Muscle of arm (tissue), 12 donors: Measurements from ENCODE around the gene KRTAP5-5. TPM values are rescaled to one million over a fixed set of nuclear protein-coding genes. Genes with fewer than 3 reads are reported as not detected.
A peak's percentile ranks its signal among the peaks of the same experiment; 100 is the strongest.
"Not testable (repeated sequence)": the region's sequence is repeated elsewhere in the genome, so short reads cannot be mapped to it uniquely, and the experiment has no call there.

Source experiments
- DNase-seq: peaks from one replicate; pipeline ENCODE4 v3.0.0-alpha.2; 2013
- polyA plus RNA-seq, 12 donors: library from polyadenylated mRNA; unstranded; fragments of 120-200 nt; gene quantifications; one replicate each; pipeline ENCODE4 v1.2.1, GENCODE V29; 2013; ENCODE audit not compliant: insufficient read length in 12 of 12

The KRTAP5-5 gene
- polyA plus RNA-seq, 12 donors, result not detected

DNA sequence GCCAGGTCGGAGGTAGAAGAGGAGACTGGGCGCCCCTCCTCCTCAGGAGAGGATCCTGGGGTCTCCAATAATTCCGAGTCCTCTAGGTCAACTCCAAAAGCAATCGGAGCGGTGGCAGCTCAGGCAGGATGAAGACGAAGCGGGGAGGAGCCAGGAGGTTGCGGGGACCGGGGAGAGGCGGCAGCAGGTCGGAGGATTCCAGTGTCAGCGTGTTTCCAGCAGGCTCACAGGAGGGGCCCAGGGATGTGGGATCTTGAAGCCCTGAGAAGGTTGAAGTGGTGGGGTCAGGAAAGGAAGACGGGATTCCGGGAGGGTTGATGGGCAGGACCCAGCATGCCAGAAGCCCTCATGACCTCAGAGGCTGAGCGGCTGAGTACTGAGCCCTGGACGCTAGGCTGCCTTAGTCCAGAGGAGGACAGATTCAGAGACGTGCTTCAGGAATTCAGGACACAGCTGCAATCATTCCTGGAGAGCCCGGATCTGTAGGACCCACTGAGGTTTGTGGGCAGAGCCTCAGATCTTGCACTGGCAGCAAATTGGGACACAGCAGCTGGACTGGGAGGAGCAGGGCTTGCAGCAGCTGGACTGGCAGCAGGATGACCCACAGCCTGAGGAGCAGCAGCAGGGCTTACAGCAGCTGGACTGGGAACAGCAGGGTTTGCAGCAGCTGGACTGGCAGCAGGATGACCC lies 22.3 kb upstream of the KRTAP5-5 start:
- not testable (repeated sequence) for DNase-seq

DNA sequence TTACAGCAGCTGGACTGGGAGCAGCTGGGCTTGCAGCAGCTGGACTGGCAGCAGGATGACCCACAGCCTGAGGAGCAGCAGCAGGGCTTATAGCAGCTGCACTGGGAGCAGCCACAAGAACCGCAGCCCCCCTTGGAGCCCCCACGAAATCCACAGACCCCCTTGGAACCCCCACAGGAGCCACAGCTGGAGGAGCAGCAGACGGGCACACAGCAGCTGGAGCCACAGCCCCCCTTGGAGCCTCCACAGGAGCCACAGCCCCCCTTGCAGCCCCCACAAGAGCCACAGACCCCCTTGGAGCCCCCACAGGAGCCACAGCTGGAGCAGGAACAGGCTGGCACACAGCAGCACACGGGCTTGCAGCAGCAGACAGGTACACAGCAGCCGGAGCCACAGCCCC lies 21.7 kb upstream of the KRTAP5-5 start:
- not testable (repeated sequence) for DNase-seq

DNA sequence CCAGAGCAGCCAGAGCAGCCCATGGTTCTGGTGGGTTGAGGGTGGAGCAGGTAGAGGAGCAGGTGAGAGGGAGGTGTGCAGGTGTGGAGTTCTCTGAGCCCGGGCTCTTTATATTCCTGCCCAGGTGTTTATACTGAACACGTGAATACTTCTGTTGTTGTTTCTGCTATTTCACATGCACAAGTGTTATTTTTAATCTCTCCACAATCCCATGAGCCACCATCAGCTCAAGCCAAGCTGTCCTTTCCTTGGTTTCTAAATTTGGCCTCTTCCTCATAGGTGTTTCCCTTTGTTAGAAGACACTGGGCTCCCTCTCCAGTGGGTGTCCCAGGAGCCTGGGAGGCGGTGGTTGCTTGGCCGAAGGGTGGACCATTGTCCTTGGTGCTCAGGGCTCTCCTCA lies 21.2 kb upstream of the KRTAP5-5 start, which contains the start of gene KRTAP5-3:
KRTAP5-3 (minus strand) TSS at position 101 of the 400 bp plus-strand sequence; CDS start at position 23, 78 bp downstream.
- DNase-seq, result no peak

DNA sequence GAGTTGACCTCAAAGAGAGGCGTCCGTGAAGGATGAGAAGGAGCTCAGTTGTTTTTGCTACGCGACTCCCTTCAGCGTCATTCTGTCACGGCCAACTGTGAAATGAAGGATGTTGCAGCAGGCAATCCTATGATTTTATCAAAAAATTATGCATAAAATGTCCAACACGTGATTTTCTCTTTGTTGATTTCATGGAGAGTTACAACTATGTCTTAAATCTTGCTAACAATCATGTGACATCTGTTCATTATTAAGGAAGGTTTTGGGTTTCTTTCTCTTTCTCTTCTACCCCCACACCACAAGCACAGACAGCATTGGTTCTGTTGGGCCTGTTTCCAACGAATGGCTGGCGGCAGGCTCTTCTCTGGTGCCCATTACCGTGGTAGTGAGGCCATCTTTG lies 11.3 kb upstream of the KRTAP5-5 start:
- DNase-seq, result no peak

DNA sequence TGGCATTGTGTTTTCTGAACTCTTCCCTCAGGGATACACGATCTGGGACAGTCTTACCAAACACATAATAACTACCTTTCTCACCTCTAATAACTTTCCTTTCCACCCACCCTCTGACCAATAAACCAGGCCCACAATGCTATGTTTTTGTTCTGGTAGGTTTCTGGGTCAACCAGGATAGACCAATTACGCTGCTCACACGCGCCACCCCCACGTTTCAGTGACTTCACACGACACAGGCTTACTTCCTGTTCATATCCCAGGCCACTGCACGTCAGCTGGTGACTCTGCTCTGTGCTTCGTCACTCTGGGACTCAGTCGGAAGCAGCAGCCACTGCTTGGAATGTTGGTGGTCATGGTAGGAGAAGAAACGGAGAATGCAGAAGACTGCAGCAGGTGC lies 10.1 kb upstream of the KRTAP5-5 start:
- no peak for DNase-seq

DNA sequence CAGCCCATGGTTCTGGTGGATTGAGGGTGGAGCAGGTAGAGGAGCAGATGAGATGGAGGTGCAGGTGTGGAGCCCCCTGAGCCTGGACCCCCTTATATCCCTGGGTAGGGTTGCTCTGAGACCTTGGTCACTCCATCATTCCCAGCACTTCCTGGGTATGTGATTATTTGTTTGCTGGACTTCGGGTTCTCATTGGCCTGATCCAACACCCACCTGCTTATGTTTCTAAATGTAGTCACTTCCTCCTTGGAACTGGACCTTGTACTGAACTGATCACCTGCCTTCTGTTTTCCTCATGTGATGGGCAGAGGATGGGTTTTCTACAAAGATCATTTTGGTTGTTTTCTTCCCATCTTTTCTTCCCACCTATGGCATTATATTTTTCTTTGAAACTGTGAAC lies 7.5 kb upstream of the KRTAP5-5 start, which contains the start of gene KRTAP5-4:
KRTAP5-4 (minus strand) TSS at position 53 of the 400 bp plus-strand sequence; CDS start at position 8, 45 bp downstream.
- no peak for DNase-seq

DNA sequence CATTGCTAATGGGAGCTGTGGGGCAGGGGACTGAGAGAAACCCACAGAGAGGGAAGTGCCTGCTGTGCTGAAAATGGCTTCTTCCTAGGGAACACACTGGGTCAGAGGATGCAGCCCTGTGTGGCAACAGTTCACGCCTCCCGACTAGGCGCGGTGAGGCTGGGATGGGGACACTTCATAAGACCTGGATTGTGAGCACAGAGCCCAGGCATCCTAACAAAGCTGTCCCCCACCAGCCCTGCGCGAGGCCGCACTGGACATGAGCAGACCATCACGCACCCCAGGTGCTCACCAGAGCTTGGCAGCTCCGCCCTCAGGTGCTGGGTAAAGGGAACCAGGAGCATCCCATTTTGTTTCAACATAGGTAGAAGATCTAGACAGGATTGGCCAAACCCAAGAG lies 5.9 kb upstream of the KRTAP5-5 start:
- DNase-seq, result no peak

DNA sequence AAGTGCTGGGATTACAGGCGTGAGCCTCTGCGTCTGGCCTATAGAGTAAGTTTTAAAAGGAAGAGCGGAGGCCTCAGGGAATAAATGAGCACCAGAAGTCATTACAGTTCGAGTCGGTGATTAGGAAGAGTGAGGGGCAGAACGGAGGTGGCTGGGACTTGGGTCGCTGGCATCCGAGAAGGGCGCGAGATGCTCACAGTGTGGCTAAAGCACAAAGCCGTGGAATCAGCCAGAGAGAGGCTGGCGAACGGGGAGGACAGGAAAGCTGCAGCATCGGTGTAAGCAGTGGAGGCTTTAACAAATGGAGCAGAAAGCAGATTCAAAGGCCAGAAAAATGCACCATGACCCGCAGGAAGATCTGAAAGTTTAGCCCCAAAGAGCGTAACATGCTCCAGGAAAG lies 5.0 kb upstream of the KRTAP5-5 start:
- no peak for DNase-seq

DNA sequence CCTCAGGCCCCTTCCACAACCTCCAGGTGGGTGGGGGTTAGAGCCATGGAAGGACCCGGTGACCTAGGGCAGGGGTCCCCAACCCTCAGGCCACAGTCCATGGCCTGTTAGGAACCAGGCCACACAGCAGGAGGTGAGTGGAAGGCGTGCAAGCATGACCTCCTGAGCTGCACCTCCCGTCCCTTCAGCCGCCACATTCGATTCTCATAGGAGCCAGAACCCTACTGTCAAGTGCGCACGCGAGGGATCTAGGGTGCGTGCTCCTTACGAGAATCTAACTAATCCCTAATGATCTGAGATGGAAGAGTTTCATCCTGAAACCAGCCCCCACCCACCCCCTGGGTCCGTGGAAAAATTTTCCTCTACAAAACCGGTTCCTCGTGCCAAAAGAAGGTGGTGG lies 4.0 kb upstream of the KRTAP5-5 start:
- no peak for DNase-seq

DNA sequence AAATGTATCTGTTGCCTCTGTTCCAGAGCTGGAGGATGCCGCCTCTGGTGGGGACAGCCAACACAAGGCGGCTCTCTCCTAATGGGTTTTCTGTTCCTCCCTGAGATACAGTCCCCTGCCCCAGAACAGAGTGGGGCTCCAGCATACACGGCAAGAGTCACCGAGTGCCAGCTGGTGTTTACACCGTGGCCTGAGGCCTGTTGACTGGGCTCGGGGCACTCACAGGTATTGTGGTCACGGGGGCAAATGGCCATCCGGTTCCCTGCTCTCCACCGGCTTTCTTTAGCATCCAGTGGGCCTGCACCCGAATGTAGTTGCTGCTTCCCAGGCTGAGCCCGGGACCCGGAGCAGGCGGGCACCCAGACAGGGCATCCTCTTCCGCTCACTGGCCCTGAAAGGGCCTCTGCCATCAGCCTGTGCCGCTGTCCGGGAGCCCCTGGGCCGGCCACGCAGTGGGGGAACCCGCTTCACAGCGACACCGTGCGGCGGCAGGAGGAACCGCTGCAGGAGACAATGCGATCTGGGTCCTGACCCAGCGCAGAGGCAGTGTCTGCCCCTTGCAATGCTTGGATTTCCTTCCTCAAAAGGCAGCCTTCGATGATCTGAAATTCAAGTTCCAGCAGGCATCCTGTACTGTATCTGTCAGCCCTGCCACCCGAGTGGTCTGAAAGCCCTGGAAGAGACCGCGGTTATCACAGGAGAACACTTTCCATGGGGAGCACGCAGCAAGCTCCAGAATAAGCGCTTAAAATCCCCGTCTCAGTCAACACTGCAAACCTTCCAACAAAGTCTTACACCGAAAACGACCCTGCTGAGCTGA lies 859 bp upstream of the KRTAP5-5 start:
- DNase-seq, result peak; percentile 49

DNA sequence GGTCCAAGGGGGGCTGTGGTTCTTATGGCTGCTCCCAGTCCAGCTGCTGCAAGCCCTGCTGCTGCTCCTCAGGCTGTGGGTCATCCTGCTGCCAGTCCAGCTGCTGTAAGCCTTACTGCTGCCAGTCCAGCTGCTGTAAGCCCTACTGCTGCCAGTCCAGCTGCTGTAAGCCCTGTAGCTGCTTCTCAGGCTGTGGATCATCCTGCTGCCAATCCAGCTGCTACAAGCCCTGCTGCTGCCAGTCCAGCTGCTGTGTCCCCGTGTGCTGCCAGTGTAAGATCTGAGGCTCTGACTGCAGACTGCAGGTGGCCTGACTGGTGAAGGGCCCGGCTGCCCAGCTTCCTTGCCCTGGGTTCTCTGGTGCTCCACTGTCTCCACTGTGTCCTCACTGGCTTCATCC lies 696 bp downstream of the KRTAP5-5 start:
- DNase-seq, result no peak

DNA sequence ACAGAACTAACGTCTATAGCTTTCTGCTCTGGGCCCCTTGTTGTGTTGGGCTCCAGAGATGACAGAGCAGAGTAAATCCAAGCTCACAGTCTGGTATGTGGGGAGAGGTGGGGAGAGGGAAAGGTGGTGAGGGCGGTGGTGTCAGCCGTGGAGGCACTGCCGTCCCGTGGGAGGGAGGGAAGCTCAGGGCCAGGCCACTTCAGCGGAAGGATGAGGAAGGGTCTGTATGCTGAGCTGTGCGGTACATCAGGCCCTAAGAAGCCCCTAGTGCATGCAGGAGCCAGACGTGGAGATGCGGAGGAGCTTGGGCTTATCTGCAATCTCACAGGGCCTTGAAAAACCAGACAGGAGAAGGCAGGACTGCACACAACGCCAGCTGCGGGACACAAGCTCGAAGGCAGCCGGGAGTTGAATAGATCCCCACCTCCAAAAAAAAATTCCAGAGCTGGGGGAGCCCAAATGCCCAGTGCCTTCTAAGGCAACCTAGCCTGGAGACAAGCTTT lies 1.5 kb downstream of the KRTAP5-5 start:
- DNase-seq, result no peak

DNA sequence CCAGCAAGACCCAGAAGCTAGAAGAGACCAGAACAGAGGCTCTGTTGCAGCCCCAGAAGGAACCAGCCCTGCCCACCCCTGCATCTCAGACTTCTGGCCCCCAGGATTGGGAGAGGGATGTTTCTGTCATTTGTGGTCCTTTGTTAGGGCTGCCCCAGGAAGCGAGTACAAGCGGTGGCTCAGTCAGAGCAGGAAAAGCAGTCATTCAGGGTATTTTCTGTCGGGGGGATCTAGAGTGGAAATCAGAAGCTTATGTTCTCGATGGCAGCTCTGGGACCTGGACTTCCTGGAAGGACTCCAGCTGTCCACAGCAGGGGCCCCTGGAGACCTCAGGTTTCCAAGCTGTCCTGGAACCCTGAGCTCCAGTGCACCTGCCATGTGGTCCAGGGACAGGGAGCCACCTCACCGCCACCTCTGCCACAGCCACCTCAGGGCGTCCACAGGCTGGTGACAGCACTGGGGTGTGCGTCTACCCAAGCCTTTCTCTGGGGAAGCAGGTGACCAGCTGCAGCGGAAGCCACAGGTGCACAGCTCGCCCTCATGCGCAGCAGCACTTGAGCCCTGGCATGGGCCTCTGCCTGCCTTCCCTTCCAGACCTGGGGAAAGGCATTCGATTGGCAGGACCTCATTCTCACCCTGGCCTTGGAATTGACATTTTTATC lies 2.6 kb downstream of the KRTAP5-5 start:
- no peak for DNase-seq

DNA sequence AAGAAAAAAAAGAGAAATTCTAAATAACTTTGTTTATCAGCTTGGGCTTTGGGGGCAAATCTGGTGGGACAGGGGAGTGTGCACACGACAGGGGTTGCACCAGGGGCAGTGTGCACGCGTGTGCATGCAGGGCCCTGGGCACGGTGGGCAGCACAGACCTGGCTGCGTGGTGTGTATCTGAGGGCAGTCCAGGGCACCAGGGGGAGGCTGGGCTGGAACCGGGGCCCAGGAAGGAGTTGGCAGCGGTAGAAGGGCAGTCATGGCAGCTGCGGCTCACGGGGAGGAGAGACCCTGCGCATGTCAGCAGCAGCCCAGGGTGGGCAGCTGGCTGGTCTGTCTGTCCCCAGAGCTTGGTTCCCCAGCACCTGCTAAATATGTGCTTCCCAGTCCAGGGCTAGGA lies 4.3 kb downstream of the KRTAP5-5 start:
- DNase-seq, result no peak

DNA sequence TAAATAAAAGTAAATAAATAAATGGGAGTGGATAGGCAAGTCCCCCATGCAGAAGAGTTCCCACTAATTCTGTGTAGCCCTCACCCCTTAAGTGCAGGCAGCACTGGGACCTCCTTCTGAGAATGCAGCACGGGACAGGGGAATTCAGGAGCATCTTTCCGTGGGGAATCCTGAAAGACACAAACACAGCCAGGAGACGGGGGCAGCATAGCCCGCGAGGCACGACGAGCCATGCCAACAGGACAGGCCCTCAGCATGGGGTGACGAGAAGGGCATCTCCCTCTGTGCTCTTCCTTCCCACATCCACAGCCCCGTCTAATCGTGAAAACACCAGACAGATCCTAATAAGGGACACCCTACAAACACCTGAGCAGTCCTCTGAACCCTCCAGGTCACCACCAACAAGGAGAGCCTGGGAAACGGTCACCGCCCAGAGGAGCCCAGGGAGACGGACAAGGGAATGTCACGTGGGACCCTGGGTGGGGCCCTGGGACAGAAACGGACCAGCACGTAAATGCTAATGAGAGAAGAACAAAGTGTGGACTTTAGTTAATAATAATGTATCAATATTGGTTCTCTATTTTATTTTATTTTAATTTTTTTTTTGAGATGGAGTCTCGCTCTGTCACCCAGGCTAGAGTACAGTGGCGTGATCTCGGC lies 6.8 kb downstream of the KRTAP5-5 start:
- no peak for DNase-seq

DNA sequence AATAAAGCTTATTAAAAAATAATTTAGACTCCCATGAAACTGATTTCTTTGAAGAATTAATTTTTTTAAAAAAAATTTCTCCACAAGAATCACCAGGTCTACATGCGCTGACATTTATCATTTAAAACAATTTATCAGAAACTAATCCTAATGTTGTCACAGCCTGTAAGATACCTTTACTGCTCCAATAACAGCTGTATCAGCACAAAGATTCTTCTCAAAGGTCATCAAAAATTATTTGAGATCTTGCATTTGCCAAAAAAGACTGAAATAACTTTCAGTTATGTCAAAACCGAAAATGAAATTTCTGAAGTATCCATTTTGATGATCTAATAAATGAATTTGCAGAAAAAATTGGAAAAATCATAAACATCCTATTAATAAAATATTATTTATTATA lies 8.1 kb downstream of the KRTAP5-5 start:
- DNase-seq, result no peak

DNA sequence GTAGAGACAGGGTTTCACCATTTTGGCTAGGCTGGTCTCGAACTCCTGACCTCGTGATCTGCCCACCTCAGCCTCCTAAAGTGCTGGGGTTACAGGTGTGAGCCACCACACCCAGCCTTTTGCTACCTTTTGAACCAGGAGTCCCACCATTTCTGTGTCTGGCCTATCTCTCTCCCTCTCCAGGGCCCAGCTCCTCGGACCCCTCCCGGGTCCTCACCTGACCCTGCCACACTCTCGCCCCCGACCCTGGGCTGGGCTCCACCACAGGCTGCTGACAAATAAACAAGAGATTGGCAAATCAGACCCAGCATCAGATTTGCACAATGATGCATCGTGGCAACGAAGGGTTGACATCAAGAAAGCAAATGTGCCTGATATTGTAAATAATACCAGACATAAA lies 8.8 kb downstream of the KRTAP5-5 start:
- DNase-seq, result no peak

DNA sequence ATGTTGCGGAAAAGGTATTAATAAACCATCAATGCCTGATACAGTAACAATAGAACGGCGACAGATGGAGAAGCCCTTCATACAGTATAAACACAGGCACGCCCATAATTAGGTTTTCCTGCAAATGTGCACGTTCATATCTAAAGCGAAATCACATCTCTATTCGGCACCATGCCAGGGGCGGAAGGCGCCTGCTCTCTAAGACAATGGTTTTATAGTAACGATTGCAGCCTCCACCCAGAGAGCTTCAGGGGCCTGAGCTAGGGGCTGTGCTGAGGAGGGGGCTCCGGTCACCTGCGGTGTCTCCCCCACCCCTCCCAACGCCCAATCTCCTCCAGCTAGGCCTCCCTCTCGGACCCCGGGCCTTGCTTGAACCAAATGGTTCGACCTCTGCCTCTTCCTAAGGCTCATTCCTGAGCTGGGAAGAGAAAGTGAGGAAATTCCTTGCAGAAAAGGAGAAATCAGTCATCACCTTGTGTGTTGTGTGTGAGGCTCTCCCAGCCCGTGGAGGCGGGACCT lies 9.6 kb downstream of the KRTAP5-5 start:
- DNase-seq, result no peak

DNA sequence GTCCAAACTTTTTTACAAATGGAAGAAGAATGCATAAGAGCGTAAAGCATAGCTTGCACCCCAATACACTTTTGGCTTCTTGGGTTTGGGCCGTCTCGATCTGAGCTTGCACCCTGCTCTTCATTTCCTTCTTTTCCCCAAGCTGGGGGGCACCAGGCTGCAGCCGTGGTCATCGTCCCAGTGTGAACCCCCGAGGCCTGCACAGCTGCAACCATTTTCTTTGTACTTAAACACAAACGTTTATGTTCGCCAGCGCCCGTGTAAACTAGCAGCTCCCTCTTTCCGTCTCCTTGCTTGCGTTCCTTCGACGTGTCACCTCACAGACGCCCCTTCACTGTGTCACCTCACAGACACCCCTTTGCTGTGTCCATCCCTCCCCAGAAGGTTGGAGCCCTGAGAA lies 10.1 kb downstream of the KRTAP5-5 start:
- no peak for DNase-seq

DNA sequence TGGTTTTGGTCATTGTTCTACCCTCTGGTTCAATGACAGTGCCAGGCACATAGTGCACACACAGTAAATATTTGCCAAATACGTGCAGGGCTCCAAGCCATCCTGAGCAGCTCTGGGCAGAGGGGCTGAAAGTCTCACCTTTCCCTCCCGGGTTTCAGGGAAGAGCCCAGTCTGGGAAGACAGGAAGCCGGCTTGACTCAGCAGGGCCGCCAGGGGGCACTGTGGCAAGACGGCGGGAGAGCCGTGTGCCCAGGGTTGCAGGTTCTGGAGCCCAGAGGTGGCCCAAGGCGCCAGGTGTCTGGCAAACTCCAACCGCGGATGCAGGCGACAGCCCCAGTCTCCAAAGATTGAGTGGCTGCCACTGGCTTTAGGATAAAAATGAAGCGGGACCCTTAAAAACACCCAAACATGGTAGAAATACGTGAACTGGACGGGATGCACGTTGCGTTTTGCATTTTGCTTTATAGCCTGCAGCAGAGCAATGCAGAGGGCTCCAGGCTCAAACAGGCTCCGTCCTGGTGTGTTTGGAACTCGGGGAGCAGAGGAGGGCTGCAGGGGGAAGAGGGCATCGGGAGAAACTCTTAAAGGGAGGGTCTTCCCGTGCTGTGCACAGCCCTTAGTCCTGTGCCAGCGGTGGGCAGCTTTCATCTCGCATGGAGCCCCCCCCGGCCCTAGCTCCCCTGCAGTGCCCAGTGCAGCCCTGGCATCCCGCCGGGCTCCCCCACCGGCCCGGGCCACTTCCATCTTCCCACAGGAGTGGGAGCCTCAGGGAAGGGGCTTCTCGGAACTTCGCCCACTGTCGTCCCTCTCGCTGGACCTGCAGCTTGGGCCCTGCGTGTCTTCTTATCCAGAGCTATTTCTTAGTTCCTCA lies 10.7 kb downstream of the KRTAP5-5 start:
- no peak for DNase-seq

DNA sequence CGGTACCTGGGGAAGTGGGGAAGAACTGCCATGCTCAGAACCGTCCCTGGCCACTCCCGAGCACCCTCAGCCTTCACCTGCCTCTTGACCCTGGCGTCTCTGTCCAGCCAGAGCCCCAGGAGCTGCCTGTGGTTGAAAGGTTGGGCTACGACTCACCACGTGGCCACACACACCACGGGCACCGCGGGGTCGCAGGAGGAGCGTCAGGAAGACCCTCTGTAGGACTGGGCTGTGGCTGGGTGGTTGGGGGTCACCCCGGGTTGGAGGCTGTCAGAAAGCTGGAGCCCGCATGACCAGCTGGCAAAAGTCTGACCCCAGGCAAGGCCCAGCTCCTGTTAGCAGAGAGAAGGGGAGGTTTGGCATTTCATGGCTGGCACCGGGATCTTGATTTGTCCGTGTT lies 11.5 kb downstream of the KRTAP5-5 start:
- no peak for DNase-seq
